Activated T-helper 17 cell treated with anti-CD3 and anti-CD28 coated beads, Interleukin-2, amount 50 U/mL, for 72 hours (primary cell): Measurements from ENCODE around the gene MOV10L1. TPM values are rescaled to one million over a fixed set of nuclear protein-coding genes. Genes with fewer than 3 reads are reported as not detected.

Experiments used
- ATAC-seq: fragments of 150-1000 bp; cut with Tn5 transposase; replicated peaks from 2 replicates; pipeline ENCODE4 v1.10.0; 2021; ENCODE audit warnings: mild to moderate bottlenecking, moderate library complexity
- H3K27ac Mint-ChIP-seq: one replicate; pipeline ENCODE4 v1.8.0; 2022; ENCODE audit warnings: mixed read lengths
- H3K27me3 Mint-ChIP-seq: one replicate; pipeline ENCODE4 v1.8.0; 2022; ENCODE audit warnings: mixed read lengths
- H3K36me3 Mint-ChIP-seq: one replicate; pipeline ENCODE4 v1.8.0; 2022; ENCODE audit warnings: low read depth, mild to moderate bottlenecking, mixed read lengths
- H3K4me1 Mint-ChIP-seq: one replicate; pipeline ENCODE4 v1.8.0; 2022; ENCODE audit warnings: mixed read lengths
- H3K4me3 Mint-ChIP-seq: one replicate; pipeline ENCODE4 v1.8.0; 2022; ENCODE audit warnings: mild to moderate bottlenecking, mixed read lengths
- H3K9me3 Mint-ChIP-seq: one replicate; pipeline ENCODE4 v1.8.0; 2022; ENCODE audit warnings: mixed read lengths
- total RNA-seq, 2 donors: library from RNA; stranded (reverse); gene quantifications; one replicate each; pipeline ENCODE4 v1.2.3, GENCODE V29; 2022

The MOV10L1 gene
- total RNA-seq, 2 donors from 2014 or later: not detected

DNA sequence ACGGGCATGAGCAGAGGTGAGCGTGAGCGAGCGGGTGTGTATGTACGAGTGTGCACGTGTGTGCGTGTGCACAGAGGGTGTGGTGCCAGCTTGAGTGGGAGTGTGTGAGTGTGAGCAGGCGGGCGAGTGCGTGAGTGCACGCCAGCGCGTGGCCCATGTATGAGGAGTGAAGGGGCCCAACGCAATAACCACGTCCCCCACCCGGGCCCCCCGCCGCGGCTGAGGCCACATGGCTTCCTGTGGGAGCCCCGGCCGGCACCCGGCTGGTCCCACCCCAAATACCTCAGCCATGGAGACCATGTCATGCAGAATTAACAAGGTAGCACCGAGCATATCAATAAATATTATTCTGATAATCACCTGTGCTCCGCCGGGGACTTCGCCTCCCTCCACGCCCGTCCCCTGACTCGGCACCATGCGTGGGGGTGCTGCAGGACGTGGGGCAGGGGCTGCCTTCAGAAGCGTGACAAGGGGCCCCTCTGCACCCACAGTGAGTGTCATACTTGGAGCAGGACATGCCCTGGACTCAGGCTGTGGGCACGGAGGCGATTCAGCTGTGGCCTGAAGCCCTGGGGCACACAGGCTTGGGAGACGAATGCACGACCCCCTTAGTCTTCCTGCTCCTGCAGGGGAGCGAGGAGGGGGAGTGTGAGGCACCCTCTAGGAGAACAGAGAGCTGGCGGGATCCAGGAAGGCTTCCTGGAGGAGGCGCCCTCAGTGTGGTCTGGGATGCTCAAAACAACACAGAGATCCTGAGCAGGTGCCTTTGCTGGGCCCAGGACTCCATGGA lies 90.3 kb downstream of the MOV10L1 start:
- Mint-ChIP-seq H3K4me1 (no peaks in the 10 kb centered on the region), H3K27me3 (peaks cover 5% of the 10 kb centered on the region), H3K27ac (no peak overlapping the region), H3K9me3 (no peaks in the 10 kb centered on the region), H3K4me3 (no peak overlapping the region), H3K36me3 (no peaks in the 10 kb centered on the region)
- no peak for ATAC-seq

DNA sequence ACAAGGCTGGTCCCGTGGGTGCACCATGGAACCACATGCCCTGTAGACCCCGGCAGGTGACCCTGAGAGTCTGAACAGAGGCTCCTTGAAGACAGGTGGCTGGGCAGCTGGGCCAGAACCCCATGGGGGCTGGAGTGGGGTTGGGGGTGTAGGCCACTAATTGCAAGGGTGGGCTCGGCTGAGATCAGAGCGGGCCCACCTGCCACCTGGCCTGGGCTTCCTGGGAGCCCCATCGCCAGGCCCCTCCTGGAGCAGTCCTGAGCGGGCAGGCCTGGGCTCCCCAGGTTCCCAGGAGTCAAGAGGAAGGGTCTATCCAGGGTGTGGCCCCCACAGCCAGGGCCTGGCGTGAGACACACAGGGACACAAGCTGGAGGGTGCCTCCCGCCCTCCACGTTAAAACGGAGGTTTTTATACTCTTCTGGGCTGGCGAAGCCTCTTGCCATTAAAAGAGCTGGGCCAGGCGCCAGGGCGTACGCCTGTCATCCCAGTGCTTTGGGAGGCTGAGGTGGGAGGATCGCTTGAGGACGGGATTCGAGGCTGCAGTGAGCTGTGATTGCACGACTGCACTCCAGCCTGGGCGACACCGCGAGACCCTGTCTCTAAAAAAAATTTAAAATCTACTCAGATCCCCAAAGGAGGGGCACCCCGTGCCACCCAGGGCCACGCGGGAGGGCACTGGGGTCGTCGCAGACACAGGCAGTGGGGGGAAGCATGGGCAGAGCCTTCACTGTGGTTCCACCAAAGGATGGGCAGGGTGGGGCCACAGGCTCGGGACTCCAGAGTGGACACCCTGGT lies 91.1 kb downstream of the MOV10L1 start:
- Mint-ChIP-seq H3K27me3 (peaks cover 5% of the 10 kb centered on the region), H3K27ac (no peak overlapping the region), H3K4me1 (no peaks in the 10 kb centered on the region), H3K9me3 (no peaks in the 10 kb centered on the region), H3K36me3 (no peaks in the 10 kb centered on the region), H3K4me3 (no peak overlapping the region)
- no peak for ATAC-seq

- Mint-ChIP-seq H3K27me3 (peaks cover 5% of the 10 kb centered on the region), H3K36me3 (peaks cover 5% of the 10 kb centered on the region), H3K9me3 (no peaks in the 10 kb centered on the region), H3K4me3 (no peak overlapping the region), H3K4me1 (no peaks in the 10 kb centered on the region), H3K27ac (no peak overlapping the region)
- ATAC-seq: no peak
Observed at GRCh38 chr22:50182176-50183081, 92.6 kb downstream of the MOV10L1 start.

DNA sequence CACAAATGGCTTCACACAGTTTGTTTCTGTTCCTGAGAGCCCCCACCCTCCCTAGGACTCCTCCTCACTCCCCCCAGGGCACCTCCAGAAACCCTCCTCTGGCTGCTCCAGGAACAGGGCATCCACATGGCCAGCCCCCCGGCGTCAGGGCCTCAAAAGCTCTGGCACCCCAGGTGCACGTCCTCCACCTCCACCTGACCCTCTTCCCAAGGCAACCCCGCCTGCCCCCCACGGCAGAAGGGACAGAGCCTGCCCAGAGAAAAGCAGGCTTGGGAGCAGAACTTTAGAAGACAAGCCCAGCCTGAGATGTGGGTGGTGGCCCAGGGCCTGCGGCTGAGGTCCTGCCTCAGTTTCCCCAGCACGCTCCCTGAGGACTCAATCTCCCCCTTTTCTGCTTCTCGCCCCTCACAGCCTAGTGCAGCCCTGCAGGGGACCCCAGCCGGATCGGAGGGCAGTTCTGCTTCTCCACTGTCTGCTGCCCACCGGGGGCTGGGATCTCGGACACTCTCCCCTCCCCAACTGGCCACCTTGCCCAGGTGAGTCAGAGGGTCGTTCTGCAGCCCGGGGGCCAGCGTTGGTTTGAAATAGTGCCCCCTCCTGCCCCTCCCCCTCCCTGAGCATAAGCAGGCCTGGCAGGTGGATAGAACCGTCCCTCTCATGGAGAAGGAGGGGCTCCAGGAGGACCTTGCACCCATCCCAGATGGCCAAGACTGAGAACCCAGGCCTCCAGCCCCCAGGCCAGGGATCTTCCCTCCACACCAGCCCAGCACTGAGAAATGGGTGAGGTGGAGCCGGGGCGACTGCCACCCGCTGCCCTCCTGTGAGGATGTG lies 93.5 kb downstream of the MOV10L1 start:
- Mint-ChIP-seq H3K9me3 (no peaks in the 10 kb centered on the region), H3K4me3 (no peak overlapping the region), H3K36me3 (peaks cover 5% of the 10 kb centered on the region), H3K4me1 (no peaks in the 10 kb centered on the region), H3K27ac (no peak overlapping the region), H3K27me3 (peaks cover 5% of the 10 kb centered on the region)
- ATAC-seq: no peak

DNA sequence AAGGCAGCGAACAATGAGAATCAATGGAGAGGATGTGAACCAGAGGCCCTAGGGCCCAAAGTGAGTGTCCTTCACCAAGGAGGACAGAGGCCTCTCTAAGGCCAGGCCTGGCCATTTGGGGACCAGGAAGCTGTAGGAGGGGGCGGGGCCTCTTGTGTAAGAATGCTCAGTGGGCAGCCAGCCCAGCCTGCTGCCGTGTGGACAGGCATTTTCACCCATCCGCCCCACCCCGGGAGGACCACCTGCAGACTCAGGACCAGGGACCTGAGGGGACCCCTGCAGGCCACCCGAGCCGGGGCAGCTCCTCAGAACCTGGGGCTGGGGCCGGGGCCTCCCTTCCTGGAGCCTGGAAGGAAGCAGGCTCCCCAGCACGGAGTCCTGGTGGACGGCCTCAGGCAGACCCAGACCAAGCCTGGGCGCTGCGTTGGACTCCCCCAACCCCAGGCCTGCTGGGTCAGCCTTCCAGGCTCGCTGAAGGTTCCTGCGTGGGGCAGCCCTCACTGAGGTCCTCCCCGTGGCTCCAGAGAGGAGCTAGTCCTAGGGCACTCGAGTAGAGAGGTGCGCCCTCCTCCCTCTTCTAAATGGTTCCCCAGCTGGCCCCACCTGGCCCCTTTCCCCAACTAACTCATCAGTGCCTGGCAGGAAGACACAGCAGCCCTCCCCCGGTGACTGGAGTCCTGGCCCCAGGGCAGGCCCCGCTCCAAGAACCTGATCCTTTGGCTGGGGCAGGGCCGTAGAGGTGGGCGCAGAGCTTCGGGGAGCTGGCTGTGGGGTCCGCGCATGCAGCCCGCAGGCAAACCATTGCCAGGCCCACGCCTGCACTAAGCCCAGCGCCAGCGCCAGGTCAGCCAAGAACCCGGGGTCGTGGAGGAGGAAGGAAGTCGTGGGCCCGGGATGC lies 94.4 kb downstream of the MOV10L1 start:
- peaks cover 5% of the 10 kb centered on the region for H3K36me3 Mint-ChIP-seq
- no peak overlapping the region for H3K27ac Mint-ChIP-seq

DNA sequence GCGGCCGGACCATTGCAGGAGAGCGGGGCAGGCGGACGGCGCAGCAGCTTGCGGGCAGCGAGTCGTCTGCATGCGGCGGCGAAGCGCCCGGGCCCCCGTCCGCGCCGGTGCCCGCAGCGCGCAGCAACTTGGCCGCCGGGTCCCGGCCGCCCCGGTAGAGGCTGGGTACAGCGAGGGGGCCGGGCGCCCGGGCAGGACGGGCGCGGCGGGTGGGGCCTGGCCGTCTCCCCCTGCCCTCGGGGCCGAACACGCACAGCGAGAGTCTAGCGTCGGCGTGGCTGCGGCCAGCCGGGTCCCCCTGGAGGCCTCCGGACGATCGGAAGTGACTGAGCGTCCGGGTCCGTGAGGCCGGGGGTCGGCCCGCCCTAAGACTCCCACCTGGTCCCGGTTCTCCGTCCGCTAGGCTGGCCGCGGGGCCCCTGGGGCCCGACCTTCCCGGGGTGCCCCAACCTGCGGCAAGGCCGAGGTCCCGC lies 95.1 kb downstream of the MOV10L1 start:
- ATAC-seq: no peak
- Mint-ChIP-seq H3K36me3 (peaks cover 5% of the 10 kb centered on the region), H3K27ac (peak overlapping the region; percentile 54), H3K4me1 (no peaks in the 10 kb centered on the region), H3K27me3 (no peaks in the 10 kb centered on the region), H3K4me3 (peak overlapping the region; percentile 67), H3K9me3 (no peaks in the 10 kb centered on the region)

More for the DNA sequence above, 94.4 kb downstream of the MOV10L1 start:
- no peak for ATAC-seq
- Mint-ChIP-seq H3K4me1 (no peaks in the 10 kb centered on the region), H3K4me3 (peak overlapping the region; percentile 66), H3K9me3 (no peaks in the 10 kb centered on the region), H3K27me3 (peaks cover 5% of the 10 kb centered on the region)

- Mint-ChIP-seq H3K36me3 (peaks cover 5% of the 10 kb centered on the region), H3K4me3 (peak within 1 kb of the TSS; percentile 90), H3K4me1 (no peaks in the 10 kb centered on the region), H3K27ac (peak within 1 kb of the TSS; percentile 95), H3K9me3 (no peaks in the 10 kb centered on the region), H3K27me3 (no peaks in the 10 kb centered on the region)
- peak; percentile 86 for ATAC-seq
Observed at GRCh38 chr22:50185375-50186087, 95.7 kb downstream of the MOV10L1 start, which contains the start of gene TRABD. TSS of gene TRABD (plus strand) at chr22:50185913. CDS start at chr22:50193061, 7,148 bp downstream.

GRCh38 chr22:50186181-50186714 lies 96.4 kb downstream of the MOV10L1 start:
- peaks cover 8% of the 10 kb centered on the region for H3K36me3 Mint-ChIP-seq
- H3K4me3 Mint-ChIP-seq: peak overlapping the region; percentile 90
- no peaks in the 10 kb centered on the region for H3K27me3 Mint-ChIP-seq
- peak overlapping the region; percentile 95 for H3K27ac Mint-ChIP-seq
- peaks cover 2% of the 10 kb centered on the region for H3K4me1 Mint-ChIP-seq
- no peaks in the 10 kb centered on the region for H3K9me3 Mint-ChIP-seq
- no peak for ATAC-seq

DNA sequence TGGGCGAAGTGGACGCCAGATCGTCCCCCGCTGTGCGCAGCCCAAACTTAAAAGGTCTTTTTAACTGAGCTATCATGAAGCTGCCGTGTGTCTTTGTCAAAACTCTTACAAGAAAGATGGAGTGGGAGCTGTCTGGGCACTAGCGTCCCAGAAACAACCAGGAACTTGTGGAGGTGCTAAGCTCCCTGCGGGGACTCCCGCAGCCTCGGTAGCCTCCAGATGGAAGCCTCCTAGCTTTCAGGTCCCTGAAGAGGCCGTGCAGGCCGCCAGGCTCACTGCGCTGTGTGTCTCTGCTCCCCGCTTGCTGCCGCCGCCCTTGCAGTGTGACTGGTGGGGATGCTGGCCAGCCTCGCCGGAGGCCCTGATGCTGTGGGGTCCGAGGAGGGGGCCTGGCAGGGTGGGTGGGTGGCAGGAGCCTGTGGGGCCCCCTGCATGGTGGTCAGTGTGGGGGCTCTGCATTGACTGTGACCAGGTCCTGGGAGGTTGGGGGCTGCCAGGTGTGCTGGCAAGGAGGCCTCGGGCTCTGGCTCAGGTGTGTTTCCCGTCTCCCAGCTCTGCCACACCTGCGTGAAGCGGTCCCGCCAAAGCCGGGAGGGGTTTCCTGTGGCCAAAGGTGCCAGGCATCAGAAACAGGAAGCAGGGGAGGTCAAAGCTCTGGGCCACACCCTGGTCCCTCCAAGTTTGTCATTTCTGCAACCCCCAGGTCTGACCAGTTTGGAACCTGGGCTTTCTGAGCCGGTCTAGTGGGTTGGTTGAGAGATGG lies 97.1 kb downstream of the MOV10L1 start:
- H3K4me1 Mint-ChIP-seq: peaks cover 6% of the 10 kb centered on the region
- peak overlapping the region; percentile 95 for H3K27ac Mint-ChIP-seq

DNA sequence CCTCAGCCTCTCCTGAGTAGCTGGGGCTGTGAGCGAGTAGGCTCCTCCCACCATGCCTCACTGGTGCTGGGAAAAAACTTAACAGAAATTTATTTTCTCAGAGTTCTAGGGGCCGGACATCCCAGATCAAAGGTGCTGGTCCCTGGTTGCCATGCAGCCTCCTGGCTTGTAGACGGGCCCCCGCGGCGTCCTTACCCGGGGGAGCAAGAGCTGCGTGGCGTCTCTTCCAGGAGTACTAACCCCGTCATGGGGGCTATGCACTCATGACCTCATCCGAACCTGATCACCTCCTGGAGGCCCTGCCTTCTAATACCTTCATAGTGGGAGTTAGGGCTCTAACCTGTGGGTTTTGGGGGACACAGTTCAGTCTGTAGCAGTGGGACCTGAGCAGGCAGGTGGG lies 98.5 kb downstream of the MOV10L1 start:
- ATAC-seq: no peak
- Mint-ChIP-seq H3K9me3 (no peaks in the 10 kb centered on the region), H3K4me1 (peaks cover 6% of the 10 kb centered on the region), H3K27me3 (no peaks in the 10 kb centered on the region), H3K36me3 (peaks cover 21% of the 10 kb centered on the region), H3K4me3 (peak overlapping the region; percentile 90), H3K27ac (no peak overlapping the region)

More for the DNA sequence above, 97.1 kb downstream of the MOV10L1 start:
- no peaks in the 10 kb centered on the region for H3K9me3 Mint-ChIP-seq
- no peaks in the 10 kb centered on the region for H3K27me3 Mint-ChIP-seq
- H3K36me3 Mint-ChIP-seq: peaks cover 15% of the 10 kb centered on the region
- ATAC-seq: no peak
- H3K4me3 Mint-ChIP-seq: peak overlapping the region; percentile 90

GRCh38 chr22:50189184-50189848 lies 99.5 kb downstream of the MOV10L1 start:
- H3K9me3 Mint-ChIP-seq: no peaks in the 10 kb centered on the region
- H3K36me3 Mint-ChIP-seq: peaks cover 21% of the 10 kb centered on the region
- no peaks in the 10 kb centered on the region for H3K27me3 Mint-ChIP-seq
- no peak for ATAC-seq
- peak overlapping the region; percentile 89 for H3K27ac Mint-ChIP-seq
- H3K4me3 Mint-ChIP-seq: peak overlapping the region; percentile 88
- peaks cover 6% of the 10 kb centered on the region for H3K4me1 Mint-ChIP-seq
